GM18873 (cell line): ENCODE results near the gene LPCAT1.

ENCODE experiments used
- ATAC-seq: cut with Tn5 transposase; IDR thresholded peaks from one replicate; pipeline ENCODE4 v1.9.1; 2021; ENCODE audit warnings: mild to moderate bottlenecking, moderate library complexity, moderate number of reproducible peaks; ENCODE audit not compliant: unreplicated experiment, low FRiP score

LPCAT1 gene

DNA sequence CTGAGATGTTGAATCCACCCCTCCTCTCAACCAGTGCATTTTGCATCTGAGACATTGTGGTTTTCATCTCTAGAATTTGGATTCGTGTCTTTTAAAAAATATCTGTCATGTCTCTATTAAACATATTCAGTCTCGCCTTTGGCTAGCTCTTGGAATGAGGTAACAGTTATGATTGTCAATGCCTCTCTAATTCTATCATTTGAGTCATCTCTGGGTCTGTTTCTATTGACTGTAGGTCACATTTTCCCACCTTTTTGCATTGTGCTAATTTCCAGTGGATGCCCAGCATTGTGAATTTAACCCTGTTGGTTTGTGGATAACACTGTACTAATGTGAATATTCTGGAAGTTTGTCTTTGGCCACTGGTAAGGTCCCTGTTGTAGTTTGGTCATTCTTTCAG lies 70.1 kb downstream of the LPCAT1 start:
- ATAC-seq = no peak

GRCh38 chr5:1449081-1449630 lies 74.6 kb downstream of the LPCAT1 start:
- no peak for ATAC-seq

DNA sequence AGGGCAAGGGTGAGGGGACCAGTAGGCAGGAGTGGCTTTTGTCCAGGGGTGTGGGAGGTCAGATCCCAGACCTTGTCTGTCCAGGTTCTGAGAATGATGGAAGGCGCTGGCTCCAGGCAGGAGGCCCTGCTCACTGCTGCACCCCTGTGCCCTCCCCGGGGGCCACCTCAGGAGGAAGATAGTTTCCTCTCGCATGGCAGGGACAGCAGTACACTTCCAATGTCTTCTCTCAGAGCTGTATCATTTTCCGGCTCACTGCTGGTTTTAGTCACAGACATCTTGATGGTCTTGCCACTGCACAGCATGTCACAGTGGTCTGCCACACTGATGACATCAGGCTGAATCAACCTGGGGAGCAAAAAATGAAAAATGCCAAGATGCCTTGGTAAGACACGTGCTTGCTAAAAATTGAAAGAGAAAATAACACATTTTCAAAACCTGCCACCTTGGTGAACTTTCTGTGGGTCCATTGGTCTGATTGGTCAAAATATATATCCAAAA lies 75.2 kb downstream of the LPCAT1 start:
- ATAC-seq = no peak

GRCh38 chr5:1447671-1448361 lies 75.9 kb downstream of the LPCAT1 start:
- ATAC-seq = no peak

DNA sequence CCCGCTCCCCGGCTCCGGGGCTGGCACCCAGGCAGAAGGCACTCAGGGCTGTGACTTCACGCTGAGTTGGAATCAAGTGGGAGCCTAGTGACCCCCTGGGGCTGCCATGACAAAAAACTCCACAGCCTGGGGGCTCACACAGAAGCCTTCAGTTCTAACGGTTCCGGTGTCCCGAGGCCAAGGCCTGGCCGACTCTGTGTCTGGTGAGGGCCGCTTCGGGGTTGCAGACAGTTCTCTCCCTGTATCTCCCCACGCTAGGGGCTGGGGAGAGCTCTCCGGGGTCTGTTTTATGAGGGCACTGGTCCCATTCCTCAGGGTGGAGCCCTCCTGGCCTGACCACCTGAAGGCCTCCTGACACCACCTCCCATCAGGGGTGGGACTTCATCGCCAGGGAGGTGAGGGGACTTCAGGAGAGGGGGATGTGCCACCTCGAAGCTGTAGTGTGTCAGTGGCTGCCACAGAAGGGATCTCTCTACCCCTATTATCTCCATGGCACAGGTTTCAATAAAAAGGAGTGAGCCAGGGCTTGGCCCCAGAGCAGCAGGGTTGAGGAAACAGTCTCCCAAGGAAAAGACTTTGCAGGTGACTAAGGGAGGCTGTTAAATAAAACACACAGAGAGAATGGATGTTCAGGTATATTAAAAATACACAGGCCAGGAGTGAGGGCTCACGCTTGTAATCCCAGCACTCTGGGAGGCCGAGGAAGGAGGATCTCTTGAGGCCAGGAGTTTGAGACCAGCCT lies 77.0 kb downstream of the LPCAT1 start:
- ATAC-seq = no peak

DNA sequence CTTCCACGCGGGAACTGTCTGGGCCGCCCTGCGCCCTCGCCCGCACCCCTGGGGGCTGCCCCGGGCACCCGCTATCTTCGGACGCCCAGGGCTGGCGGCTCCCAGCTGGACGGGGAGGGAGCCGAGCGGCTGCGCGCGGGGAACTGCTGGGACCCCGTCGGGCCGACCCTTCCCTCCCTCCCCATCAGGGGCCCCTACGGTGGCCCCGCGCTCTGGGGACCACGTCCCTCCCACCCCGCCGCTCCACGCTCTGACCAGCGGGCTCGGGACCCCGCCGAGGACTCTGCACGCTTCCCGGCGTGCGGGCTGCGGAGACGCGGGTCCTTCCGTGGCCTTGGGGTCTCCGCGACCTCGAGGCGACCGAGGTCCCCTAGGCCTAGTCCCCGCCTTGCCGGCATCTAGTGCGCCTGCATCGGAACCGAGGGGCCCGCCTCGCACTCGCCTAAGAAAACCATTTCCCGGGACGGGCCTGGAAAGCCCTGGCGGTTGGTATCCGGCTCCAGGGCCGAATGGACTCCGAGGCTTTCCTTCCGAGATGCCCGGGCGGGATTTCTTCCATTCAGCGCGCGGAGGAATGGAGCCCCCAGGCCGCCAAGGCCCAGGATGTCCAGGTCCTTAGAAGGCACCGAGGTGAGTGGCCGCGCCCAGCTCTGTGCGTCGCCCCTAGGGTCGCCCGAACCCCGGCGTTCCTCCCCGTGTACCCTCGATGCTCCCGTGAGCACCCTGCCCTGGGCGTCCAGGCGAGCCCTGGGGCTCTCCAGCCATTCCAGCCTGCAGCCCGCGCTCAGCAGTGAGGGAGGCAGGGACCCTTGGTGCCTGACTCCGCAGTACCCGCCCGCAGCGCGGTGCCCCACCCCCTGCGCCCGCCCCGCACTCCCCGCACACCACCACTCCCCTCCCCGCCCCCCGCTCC lies 77.8 kb downstream of the LPCAT1 start:
- ATAC-seq = no peak

GRCh38 chr5:1445313-1445688 lies 78.5 kb downstream of the LPCAT1 start, which contains the start of gene SLC6A3:
TSS of gene SLC6A3 (minus strand) at chr5:1445440. CDS start at chr5:1443197, 2,243 bp downstream.
- no peak for ATAC-seq

DNA sequence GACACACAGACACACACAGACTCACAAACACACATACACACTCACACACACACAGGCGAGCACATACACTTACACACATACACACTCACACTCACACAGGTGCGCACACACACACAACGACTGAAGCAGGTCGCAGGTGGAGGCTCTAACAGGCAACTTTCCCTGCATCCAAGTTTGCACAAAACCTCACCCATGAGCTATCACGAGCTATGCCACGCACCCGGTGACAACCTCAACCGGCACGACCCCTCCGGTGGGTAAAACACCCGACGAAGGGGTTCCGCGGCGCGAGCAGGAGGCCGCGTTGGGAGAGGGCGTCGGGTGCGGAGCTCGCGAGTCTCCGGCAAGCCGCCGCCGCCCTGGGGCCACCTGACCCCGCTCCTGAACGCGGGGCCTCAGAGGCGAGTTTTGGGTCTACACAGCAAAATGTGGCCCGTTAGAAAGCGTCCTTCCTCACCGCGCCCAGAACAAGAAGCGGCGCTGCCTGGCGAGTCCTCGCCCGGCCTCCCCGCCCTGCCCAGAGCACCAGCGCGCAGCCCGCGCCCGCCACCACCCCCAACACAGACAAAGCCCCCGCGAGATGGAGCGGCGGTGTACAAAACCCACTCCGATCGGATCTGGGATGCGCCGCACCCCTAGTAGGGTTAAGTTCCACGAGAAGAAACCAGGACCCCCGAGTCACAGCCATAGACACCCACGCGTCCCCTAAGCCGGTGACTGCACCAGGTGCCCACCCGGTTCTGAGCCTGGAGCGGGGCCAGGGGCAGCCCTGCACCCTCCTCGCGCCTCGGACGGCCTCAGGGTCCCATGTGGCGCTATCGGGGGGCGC lies 79.2 kb downstream of the LPCAT1 start:
- no peak for ATAC-seq

DNA sequence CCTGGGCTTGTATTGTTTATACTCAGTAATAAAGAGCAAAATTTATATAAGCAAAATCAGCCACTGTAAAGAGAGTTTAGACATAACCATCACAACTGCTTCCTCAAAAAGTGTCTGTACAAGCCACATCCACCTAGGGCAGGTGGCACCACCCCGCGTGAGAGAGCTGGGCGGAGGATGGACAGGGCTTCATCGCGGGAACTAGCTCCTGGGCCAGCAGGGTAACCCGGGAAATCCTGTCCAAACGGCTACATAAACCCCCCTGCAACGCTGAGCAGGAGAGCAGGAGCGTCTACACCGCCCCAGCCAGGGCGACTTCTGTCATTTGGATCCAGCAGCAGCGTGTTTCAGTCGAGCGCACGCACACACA lies 79.8 kb downstream of the LPCAT1 start:
- no peak for ATAC-seq

DNA sequence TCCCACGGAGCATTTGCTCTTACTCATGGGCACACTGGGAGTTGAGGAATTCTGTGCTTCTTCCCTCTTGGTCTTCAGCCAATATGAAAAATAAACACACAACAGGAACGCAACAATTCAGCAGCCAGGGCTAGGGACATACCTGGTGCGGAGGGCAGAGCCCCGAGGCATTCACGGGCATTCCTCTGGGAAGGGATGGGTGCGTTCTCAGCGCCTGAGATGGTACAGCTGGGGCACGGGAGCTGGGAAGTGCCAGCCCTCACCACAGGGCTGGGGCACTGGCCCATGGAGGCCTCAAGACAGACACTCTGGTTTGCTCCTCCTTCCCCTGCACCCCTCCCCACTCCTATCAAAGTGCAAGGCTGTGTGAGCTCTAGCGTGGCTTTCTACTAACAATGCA lies 80.6 kb downstream of the LPCAT1 start:
- no peak for ATAC-seq

- ATAC-seq = no peak
These were observed 81.3 kb downstream of the LPCAT1 start for GRCh38 chr5:1442222-1443145.

DNA sequence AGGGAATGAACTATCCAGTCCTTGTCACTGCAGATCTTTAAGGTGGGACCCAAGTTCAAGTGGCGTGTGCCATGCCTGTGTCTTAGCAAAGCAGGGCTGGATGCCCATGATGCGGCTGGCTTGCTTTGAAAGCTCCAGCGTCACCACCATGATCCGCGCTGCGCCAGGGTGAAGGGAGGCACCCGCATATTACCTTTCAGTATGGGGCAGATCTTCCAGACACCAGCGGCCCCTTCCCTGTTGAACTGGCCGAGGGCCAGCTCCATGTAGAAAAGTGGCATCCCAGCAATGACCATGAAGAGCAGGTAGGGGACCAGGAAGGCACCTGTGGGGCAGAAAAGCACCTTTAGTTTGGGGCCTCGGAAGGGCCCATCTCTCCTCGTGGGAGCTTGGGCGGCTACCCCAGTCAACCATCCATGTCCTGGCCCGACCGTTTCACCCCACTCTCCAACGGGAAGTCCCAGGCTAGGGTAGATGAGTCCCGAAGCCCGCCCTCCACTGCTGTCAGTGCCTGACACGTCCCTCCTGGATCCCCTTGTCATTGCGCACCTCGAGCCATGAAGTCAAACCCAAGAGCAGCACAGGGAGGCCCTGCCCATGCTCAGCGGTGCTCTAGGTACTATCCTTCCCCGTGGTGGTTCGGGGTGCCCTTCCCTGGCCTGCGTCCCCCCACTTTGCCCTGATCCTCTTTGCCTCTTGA lies 82.4 kb downstream of the LPCAT1 start:
- no peak for ATAC-seq

DNA sequence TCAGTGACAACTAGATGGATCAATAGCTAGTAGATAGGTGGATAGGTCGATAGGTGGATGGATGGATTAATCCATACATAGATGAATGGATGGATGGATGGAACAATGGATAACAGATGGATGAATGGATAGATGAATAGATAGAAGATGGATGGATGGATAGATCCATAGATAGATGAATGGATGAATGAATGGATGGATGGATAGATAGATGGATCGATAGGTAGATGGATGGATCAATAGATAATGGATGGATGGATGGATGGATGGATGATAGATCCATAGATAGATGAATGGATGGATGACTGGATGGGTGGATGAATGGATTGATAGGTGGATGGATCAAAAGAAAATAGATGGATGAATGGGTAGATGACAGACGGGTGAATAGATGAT lies 83.7 kb downstream of the LPCAT1 start:
- ATAC-seq = no peak

- ATAC-seq = no peak
These were observed 84.2 kb downstream of the LPCAT1 start for GRCh38 chr5:1439388-1440097.

DNA sequence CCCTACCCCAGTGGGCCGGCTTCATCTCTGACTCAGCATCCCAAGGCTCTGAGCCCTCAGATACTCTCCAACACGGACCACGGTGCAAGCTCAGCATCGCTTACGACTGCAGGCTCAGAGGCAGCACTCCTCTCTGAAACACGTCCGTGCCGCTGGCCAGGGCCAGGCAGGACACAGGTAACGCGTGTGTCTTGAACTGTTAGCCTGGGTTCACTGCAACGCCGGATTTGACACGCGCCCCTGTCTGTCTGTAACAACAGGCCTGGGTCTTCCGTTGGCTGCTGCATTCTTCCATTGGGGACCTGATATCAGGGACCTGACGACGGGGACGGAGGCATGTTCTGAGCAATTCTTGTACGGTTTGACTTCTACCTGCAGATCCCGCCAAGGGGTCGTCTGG lies 84.9 kb downstream of the LPCAT1 start:
- no peak for ATAC-seq

DNA sequence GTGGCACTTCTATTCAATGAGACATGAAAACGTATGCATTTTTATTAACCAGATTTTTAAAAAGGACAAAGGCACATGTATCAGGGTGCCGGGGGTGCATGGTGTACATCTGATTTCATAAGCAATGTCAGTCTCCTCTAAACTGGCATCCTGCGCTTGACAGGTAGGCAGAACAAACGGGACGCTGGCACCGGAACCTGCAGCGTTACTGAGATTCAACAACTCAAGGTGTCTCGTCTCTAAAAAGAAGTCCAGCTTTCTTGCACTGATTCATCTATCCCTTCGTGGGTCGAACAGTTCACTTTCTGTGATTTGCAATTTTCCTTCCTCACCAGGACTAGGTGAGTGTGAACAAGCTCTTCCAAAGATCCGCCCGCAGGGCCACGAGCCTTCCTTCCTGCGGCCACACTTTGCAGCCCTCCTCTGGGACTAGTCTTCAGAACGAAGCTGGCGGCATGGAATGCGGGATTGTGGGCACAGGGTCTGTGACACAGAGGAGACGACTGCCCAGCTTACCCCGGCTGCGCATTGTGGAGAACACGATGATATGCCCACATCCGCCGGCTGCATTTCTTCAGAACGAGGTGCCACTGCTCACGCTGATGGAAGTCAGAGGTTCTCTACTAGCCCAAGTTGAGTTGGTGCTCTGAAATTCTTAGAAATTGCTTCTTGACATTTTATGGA lies 85.7 kb downstream of the LPCAT1 start:
- no peak for ATAC-seq

DNA sequence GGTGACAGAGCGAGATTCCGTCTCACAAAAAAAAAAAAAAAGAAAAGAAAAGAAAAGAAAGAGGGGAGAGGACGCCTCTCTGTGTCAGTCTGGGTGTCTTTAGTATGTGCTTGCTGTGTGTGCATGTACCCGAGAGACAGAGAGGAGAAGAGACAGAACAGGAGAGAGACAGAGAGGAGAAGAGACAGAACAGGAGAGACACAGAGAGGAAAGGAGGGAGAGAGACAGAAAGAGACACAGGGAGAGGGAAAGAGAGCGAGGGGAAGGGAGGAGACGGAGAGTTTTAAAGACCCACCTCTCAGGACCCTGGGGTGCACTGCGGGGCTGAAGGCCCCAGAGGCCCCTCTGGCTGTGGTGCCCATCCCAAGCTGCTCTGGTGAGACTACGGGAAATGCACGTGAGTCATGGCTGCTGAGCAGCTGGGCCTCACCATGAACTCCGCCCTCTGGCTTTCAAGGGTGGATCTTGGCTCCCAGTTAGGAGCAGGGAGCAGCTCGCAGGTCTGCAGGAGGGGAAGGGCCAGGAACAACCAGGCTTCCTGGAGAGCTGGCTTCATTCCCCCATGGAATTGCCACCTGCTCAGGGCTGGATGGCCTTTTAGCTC lies 86.4 kb downstream of the LPCAT1 start:
- ATAC-seq = no peak
